ENCODE data around the gene EPB42. TPM values are rescaled to one million over a fixed set of nuclear protein-coding genes. Genes with fewer than 3 reads are reported as not detected.

The EPB42 gene
- total and polyA plus RNA-seq, 10 donors, result 0.11 to 31.5 (median 1.6) TPM

- TF ChIP-seq POLR2AphosphoS5 (IDR thresholded peaks at IDR 0.05) (no peak), CTCF (IDR thresholded peaks at IDR 0.05 in 8 of 11, conservative IDR thresholded peaks at IDR 0.05 in 3 of 11) (no peak), POLR2A (IDR thresholded peaks at IDR 0.05) (no peak)
- WGBS, 5 donors, result 56 to 59% (median 58%) methylated on average over 13 of the region's 13 CpGs
- DNase-seq, result no peak
These were observed 1.7 kb downstream of the EPB42 start for GRCh38 chr15:43218908-43219706.

GRCh38 chr15:43215961-43216360, 4.9 kb downstream of the EPB42 start:
- no peak overlapping the region for H3K4me3 ChIP-seq
- no peak overlapping the region for H3K27ac ChIP-seq
- no peaks in the 10 kb centered on the region for H3K36me3 ChIP-seq
- peaks cover 0 to 10% (median 0%) of the 10 kb centered on the region in 7 donors for H3K27me3 ChIP-seq (replicated peaks in 1 of 7)
- TF ChIP-seq POLR2AphosphoS5 (IDR thresholded peaks at IDR 0.05) (no peak), CTCF (IDR thresholded peaks at IDR 0.05 in 8 of 11, conservative IDR thresholded peaks at IDR 0.05 in 3 of 11) (no peak), POLR2A (IDR thresholded peaks at IDR 0.05) (no peak)
- intact Hi-C loops (cut with DNase I; ENCODE audit: low total_unique reads), result no loop called here
- H3K4me1 ChIP-seq, result no peaks in the 10 kb centered on the region
- DNase-seq, result no peak
- WGBS, 5 donors, result 86 to 96% (median 92%) methylated on average over 7 of the region's 7 CpGs
- no peaks in the 10 kb centered on the region for H3K9me3 ChIP-seq

More at GRCh38 chr15:43218908-43219706, 1.7 kb downstream of the EPB42 start:
- no peaks in the 10 kb centered on the region for H3K4me1 ChIP-seq
- peaks cover 0 to 10% (median 0%) of the 10 kb centered on the region in 7 donors for H3K27me3 ChIP-seq (replicated peaks in 1 of 7)
- H3K27ac ChIP-seq, result no peak overlapping the region
- intact Hi-C loops (cut with DNase I; ENCODE audit: low total_unique reads), result no loop called here
- no peaks in the 10 kb centered on the region for H3K36me3 ChIP-seq
- H3K4me3 ChIP-seq, result peak overlapping the region in 1 of 8 donors; percentile 2
- no peaks in the 10 kb centered on the region for H3K9me3 ChIP-seq

GRCh38 chr15:43214592-43215295, 6.1 kb downstream of the EPB42 start:
- Histone ChIP-seq H3K27ac (no peak overlapping the region), H3K27me3 (replicated peaks in 1 of 7) (peaks cover 0 to 15% (median 0%) of the 10 kb centered on the region in 7 donors), H3K36me3 (no peaks in the 10 kb centered on the region), H3K9me3 (no peaks in the 10 kb centered on the region), H3K4me1 (no peaks in the 10 kb centered on the region), H3K4me3 (no peak overlapping the region)
- WGBS, 5 donors, result 83 to 92% (median 86%) methylated on average over 3 to 6 of the region's 6 CpGs
- intact Hi-C loops (cut with DNase I; ENCODE audit: low total_unique reads), result no loop called here
- TF ChIP-seq POLR2A (IDR thresholded peaks at IDR 0.05) (no peak), CTCF (IDR thresholded peaks at IDR 0.05 in 8 of 11, conservative IDR thresholded peaks at IDR 0.05 in 3 of 11) (no peak), POLR2AphosphoS5 (IDR thresholded peaks at IDR 0.05) (no peak)
- no peak for DNase-seq

- H3K9me3 ChIP-seq, result no peaks in the 10 kb centered on the region
- WGBS, 5 donors, result 75 to 82% (median 75%) methylated on average over 8 of the region's 8 CpGs
- H3K36me3 ChIP-seq, result no peaks in the 10 kb centered on the region
- no peak for DNase-seq
- no peak overlapping the region for H3K27ac ChIP-seq
- intact Hi-C loops (cut with DNase I; ENCODE audit: low total_unique reads), result no loop called here
- no peak overlapping the region for H3K4me3 ChIP-seq
- H3K4me1 ChIP-seq, result no peaks in the 10 kb centered on the region
- TF ChIP-seq POLR2A (IDR thresholded peaks at IDR 0.05), result no peak
- no peak for TF ChIP-seq CTCF (IDR thresholded peaks at IDR 0.05 in 8 of 11, conservative IDR thresholded peaks at IDR 0.05 in 3 of 11)
- TF ChIP-seq POLR2AphosphoS5 (IDR thresholded peaks at IDR 0.05), result no peak
- H3K27me3 ChIP-seq (replicated peaks in 1 of 7), result peaks cover 0 to 20% (median 0%) of the 10 kb centered on the region in 7 donors
These were observed 6.6 kb downstream of the EPB42 start for GRCh38 chr15:43214169-43214568.
